Hepatocyte (in vitro differentiated cells): Measurements from ENCODE around the gene CAPN2. TPM values are rescaled to one million over a fixed set of nuclear protein-coding genes. Genes with fewer than 3 reads are reported as not detected.
A peak's percentile ranks its signal among the peaks of the same experiment; 100 is the strongest.

Experiments
- DNase-seq: peaks from one replicate; pipeline ENCODE4 v3.0.0-alpha.2; 2016; ENCODE audit warnings: low spot score
- H2AFZ ChIP-seq: fragments of 200-600 bp; sonication (generic); 2 replicates; pipeline ENCODE4 v1.6.0; 2016; ENCODE audit warnings: antibody characterized with exemption, mild to moderate bottlenecking
- H3K27ac ChIP-seq: fragments of 200-600 bp; sonication (generic); 2 replicates; pipeline ENCODE4 v1.5.1; 2016; ENCODE audit warnings: mild to moderate bottlenecking
- H3K27me3 ChIP-seq: fragments of 200-600 bp; sonication (generic); 2 replicates; pipeline ENCODE4 v1.6.1; 2016
- H3K36me3 ChIP-seq: fragments of 200-600 bp; sonication (generic); replicated peaks from 2 replicates; pipeline ENCODE4 v1.5.1; 2016; ENCODE audit warnings: low read depth; ENCODE audit not compliant: insufficient read depth
- H3K4me1 ChIP-seq: fragments of 200-600 bp; sonication (generic); 2 replicates; pipeline ENCODE4 v1.5.1; 2016; ENCODE audit warnings: mild to moderate bottlenecking, moderate library complexity; ENCODE audit not compliant: insufficient read depth
- H3K4me2 ChIP-seq: fragments of 200-600 bp; sonication (generic); 2 replicates; pipeline ENCODE4 v1.6.0; 2016
- H3K4me3 ChIP-seq: fragments of 200-600 bp; sonication (generic); 2 replicates; pipeline ENCODE4 v1.5.1; 2016; ENCODE audit warnings: mild to moderate bottlenecking
- H3K79me2 ChIP-seq: fragments of 200-600 bp; sonication (generic); 2 replicates; pipeline ENCODE4 v1.6.0; 2017; ENCODE audit warnings: mild to moderate bottlenecking
- H3K9me2 ChIP-seq: fragments of 200-600 bp; sonication (generic); replicated peaks from 2 replicates; pipeline ENCODE4 v1.6.0; 2017; ENCODE audit warnings: mild to moderate bottlenecking; ENCODE audit not compliant: insufficient read depth
- H3K9me3 ChIP-seq: fragments of 200-600 bp; sonication (generic); 2 replicates; pipeline ENCODE4 v1.5.1; 2016; ENCODE audit warnings: low read depth, mild to moderate bottlenecking
- H4K20me1 ChIP-seq: fragments of 200-600 bp; sonication (generic); 2 replicates; pipeline ENCODE4 v1.6.0; 2016; ENCODE audit warnings: mild to moderate bottlenecking; ENCODE audit not compliant: insufficient read depth, poor library complexity, severe bottlenecking
- CTCF ChIP-seq: fragments of 200-600 bp; sonication (generic); IDR thresholded peaks from 2 replicates; pipeline ENCODE4 v1.5.1; 2016; ENCODE audit warnings: antibody characterized with exemption, mild to moderate bottlenecking; ENCODE audit not compliant: poor library complexity
- EZH2 ChIP-seq: fragments of 200-600 bp; sonication (generic); IDR thresholded peaks from 2 replicates; pipeline ENCODE4 v1.6.1; 2016; ENCODE audit warnings: antibody characterized with exemption, mild to moderate bottlenecking, borderline replicate concordance
- EZH2phosphoT487 ChIP-seq: fragments of 200-600 bp; sonication (generic); IDR thresholded peaks from one replicate; pipeline ENCODE4 v1.6.1; 2018; ENCODE audit warnings: antibody characterized with exemption, mild to moderate bottlenecking, low read depth, moderate library complexity; ENCODE audit not compliant: unreplicated experiment, severe bottlenecking
- WGBS: methylation state at CpG from one replicate; pipeline ENCODE4 v1.1.6; 2016; ENCODE audit warnings: low lambda C conversion rate; ENCODE audit errors: missing lambda C conversion rate; 5-methylcytosine and 5-hydroxymethylcytosine counted together
- polyA plus RNA-seq: library from polyadenylated mRNA; unstranded; fragments of >200 nt; fragmentation: Nextera tagmentation; extraction: Ambion mirVana; gene quantifications from 2 replicates; pipeline ENCODE4 v1.2.1, GENCODE V29; 2016
- total RNA-seq: library from RNA; depleted of rRNA; stranded (reverse); fragments of >200 nt; gene quantifications from 2 replicates; pipeline ENCODE4 v1.2.3, GENCODE V29; 2014

Gene CAPN2
- total and polyA plus RNA-seq, 2 experiments from 2014 or later: 147 to 162 TPM

DNA sequence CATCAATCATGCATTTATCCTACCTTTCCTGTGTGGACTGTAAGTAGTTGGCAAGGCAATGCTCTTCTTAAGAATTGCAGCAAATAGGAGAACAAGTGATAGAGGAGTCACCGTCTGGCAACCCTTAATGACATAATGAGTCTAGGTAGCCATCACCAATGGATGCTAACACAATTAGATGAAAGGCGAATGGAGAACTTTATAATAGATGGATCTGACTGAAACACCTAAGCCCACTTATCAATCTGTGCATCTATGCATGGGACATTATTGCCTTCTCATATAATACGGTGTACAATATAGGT lies 27.9 kb upstream of the CAPN2 start:
- Histone ChIP-seq H2AFZ (no peak overlapping the region), H3K4me1 (no peaks in the 10 kb centered on the region), H3K36me3 (no peaks in the 10 kb centered on the region), H3K4me2 (no peak overlapping the region), H3K4me3 (no peak overlapping the region), H3K27me3 (no peaks in the 10 kb centered on the region), H3K9me3 (no peaks in the 10 kb centered on the region), H3K79me2 (no peaks in the 10 kb centered on the region), H4K20me1 (no peaks in the 10 kb centered on the region), H3K27ac (no peak overlapping the region), H3K9me2 (no peaks in the 10 kb centered on the region)
- DNase-seq: no peak
- 63% methylated on average over 3 of the region's 3 CpGs for WGBS
- TF ChIP-seq CTCF (no peak), EZH2 (no peak), EZH2phosphoT487 (no peak)

DNA sequence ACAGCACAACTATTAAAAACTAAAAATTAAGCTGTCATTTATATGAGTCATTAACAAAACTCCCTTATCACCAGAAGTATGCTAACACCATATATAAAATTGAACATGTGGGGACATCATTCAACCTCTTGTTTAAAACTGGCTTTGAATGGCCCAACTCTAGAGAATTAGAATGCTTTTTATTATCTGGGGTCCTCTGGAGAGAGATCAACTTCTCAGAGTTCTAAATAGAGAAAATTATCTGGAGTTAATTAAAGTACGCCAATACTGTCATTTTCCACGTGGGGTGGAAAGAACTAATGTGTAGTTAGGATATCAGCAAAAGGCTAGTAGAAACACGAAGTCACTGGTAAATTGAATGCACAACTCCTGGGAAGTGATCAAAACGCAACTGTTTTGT lies 21.2 kb upstream of the CAPN2 start:
- DNase-seq: no peak
- 64% methylated on average over 4 of the region's 4 CpGs for WGBS
- no peaks in the 10 kb centered on the region for H3K9me2 ChIP-seq

GRCh38 chr1:223695014-223695548 lies 17.3 kb upstream of the CAPN2 start:
- H3K4me2 ChIP-seq: no peak overlapping the region
- no peak overlapping the region for H3K4me3 ChIP-seq
- H3K9me3 ChIP-seq: no peaks in the 10 kb centered on the region
- H3K27me3 ChIP-seq: no peaks in the 10 kb centered on the region
- WGBS: 63% methylated on average over 8 of the region's 8 CpGs
- no peaks in the 10 kb centered on the region for H3K9me2 ChIP-seq
- no peak overlapping the region for H3K27ac ChIP-seq
- TF ChIP-seq EZH2 (no peak), CTCF (no peak), EZH2phosphoT487 (no peak)
- H4K20me1 ChIP-seq: no peaks in the 10 kb centered on the region
- H3K4me1 ChIP-seq: peaks cover 4% of the 10 kb centered on the region
- DNase-seq: peak; percentile 52
- no peaks in the 10 kb centered on the region for H3K79me2 ChIP-seq
- H3K36me3 ChIP-seq: no peaks in the 10 kb centered on the region
- no peak overlapping the region for H2AFZ ChIP-seq

More for the DNA sequence above, 21.2 kb upstream of the CAPN2 start:
- Histone ChIP-seq H3K4me3 (no peak overlapping the region), H4K20me1 (no peaks in the 10 kb centered on the region), H2AFZ (no peak overlapping the region), H3K4me2 (no peak overlapping the region), H3K9me3 (no peaks in the 10 kb centered on the region), H3K27ac (no peak overlapping the region), H3K27me3 (no peaks in the 10 kb centered on the region), H3K4me1 (no peaks in the 10 kb centered on the region), H3K36me3 (no peaks in the 10 kb centered on the region), H3K79me2 (no peaks in the 10 kb centered on the region)
- no peak for TF ChIP-seq EZH2phosphoT487
- TF ChIP-seq EZH2: no peak
- no peak for TF ChIP-seq CTCF

DNA sequence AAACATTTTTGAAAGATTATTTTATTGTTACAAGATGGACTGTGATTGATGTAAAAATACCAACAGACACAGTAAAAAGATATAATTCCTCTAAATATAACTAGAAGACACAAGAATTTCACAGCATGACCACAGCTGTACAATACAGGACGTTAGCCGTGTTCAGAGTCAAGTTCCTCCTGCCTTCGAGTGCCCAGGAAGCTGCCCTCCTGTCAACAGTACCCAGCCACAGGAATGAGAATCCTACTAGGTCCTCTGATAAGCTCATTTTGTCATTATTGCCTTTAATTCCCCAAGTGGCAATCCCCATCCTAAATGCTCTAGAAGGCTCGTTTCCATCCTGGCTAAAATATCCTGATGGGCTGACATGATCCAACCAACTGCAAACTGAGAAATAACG lies 16.4 kb upstream of the CAPN2 start:
- 81% methylated on average over 5 of the region's 5 CpGs for WGBS
- H2AFZ ChIP-seq: no peak overlapping the region

More for the DNA sequence above, 16.4 kb upstream of the CAPN2 start:
- no peaks in the 10 kb centered on the region for H3K36me3 ChIP-seq
- peaks cover 10% of the 10 kb centered on the region for H3K4me1 ChIP-seq
- DNase-seq: no peak
- H3K4me3 ChIP-seq: no peak overlapping the region
- H3K4me2 ChIP-seq: no peak overlapping the region
- TF ChIP-seq CTCF: no peak
- TF ChIP-seq EZH2: no peak
- TF ChIP-seq EZH2phosphoT487: no peak
- H4K20me1 ChIP-seq: no peaks in the 10 kb centered on the region
- H3K9me2 ChIP-seq: no peaks in the 10 kb centered on the region
- H3K27me3 ChIP-seq: no peaks in the 10 kb centered on the region
- H3K79me2 ChIP-seq: no peaks in the 10 kb centered on the region
- no peak overlapping the region for H3K27ac ChIP-seq
- no peaks in the 10 kb centered on the region for H3K9me3 ChIP-seq
